ES-I3 (cell line): ENCODE results near the gene CREBBP.

Experiments
- H3K36me3 ChIP-seq: 2 replicates; pipeline ENCODE4 v1.6.1; 2013; ENCODE audit warnings: mild to moderate bottlenecking, low read length, control low read depth, moderate library complexity; ENCODE audit not compliant: insufficient read depth
- H3K4me1 ChIP-seq: 2 replicates; pipeline ENCODE4 v1.6.1; 2013; ENCODE audit warnings: mild to moderate bottlenecking, control low read depth, low read length; ENCODE audit not compliant: insufficient read depth
- H3K9ac ChIP-seq: 2 replicates; pipeline ENCODE4 v1.6.1; 2013; ENCODE audit warnings: low read depth, mild to moderate bottlenecking, low read length, moderate library complexity
- H3K9me3 ChIP-seq: 2 replicates; pipeline ENCODE4 v1.6.1; 2013; ENCODE audit warnings: mild to moderate bottlenecking, low read length, moderate library complexity; ENCODE audit not compliant: control insufficient read depth, insufficient read depth

CREBBP gene

GRCh38 chr16:3754081-3754703 is 126.3 kb downstream of the CREBBP start:
- peaks cover 13% of the 10 kb centered on the region for H3K36me3 ChIP-seq
- H3K9ac ChIP-seq, result no peak overlapping the region
- H3K9me3 ChIP-seq, result no peaks in the 10 kb centered on the region
- no peaks in the 10 kb centered on the region for H3K4me1 ChIP-seq

GRCh38 chr16:3752984-3753383 is 127.5 kb downstream of the CREBBP start:
- H3K9me3 ChIP-seq, result no peaks in the 10 kb centered on the region
- no peaks in the 10 kb centered on the region for H3K4me1 ChIP-seq
- peaks cover 13% of the 10 kb centered on the region for H3K36me3 ChIP-seq

GRCh38 chr16:3751878-3752277 is 128.6 kb downstream of the CREBBP start:
- H3K4me1 ChIP-seq, result no peaks in the 10 kb centered on the region
- H3K9ac ChIP-seq, result no peak overlapping the region
- H3K36me3 ChIP-seq, result peaks cover 5% of the 10 kb centered on the region
- no peaks in the 10 kb centered on the region for H3K9me3 ChIP-seq

More at GRCh38 chr16:3752984-3753383, 127.5 kb downstream of the CREBBP start:
- no peak overlapping the region for H3K9ac ChIP-seq

GRCh38 chr16:3748307-3748706 is 132.2 kb downstream of the CREBBP start:
- no peaks in the 10 kb centered on the region for H3K4me1 ChIP-seq
- no peak overlapping the region for H3K9ac ChIP-seq
- no peaks in the 10 kb centered on the region for H3K9me3 ChIP-seq
- peaks cover 5% of the 10 kb centered on the region; the same call in 1 of the 2 replicates for H3K36me3 ChIP-seq

GRCh38 chr16:3745751-3746355 is 134.7 kb downstream of the CREBBP start:
- H3K9me3 ChIP-seq, result no peaks in the 10 kb centered on the region
- no peak overlapping the region for H3K9ac ChIP-seq
- no peaks in the 10 kb centered on the region for H3K4me1 ChIP-seq
- peaks cover 11% of the 10 kb centered on the region; the same call in 1 of the 2 replicates for H3K36me3 ChIP-seq

- no peaks in the 10 kb centered on the region for H3K9me3 ChIP-seq
- H3K4me1 ChIP-seq, result no peaks in the 10 kb centered on the region
- H3K9ac ChIP-seq, result no peak overlapping the region
- H3K36me3 ChIP-seq, result peaks cover 11% of the 10 kb centered on the region; the same call in 1 of the 2 replicates
These were observed 136.5 kb downstream of the CREBBP start for GRCh38 chr16:3744018-3744417.

GRCh38 chr16:3740934-3741333 is 139.6 kb downstream of the CREBBP start:
- H3K36me3 ChIP-seq, result peaks cover 20% of the 10 kb centered on the region
- no peaks in the 10 kb centered on the region for H3K4me1 ChIP-seq
- no peak overlapping the region for H3K9ac ChIP-seq
- no peaks in the 10 kb centered on the region for H3K9me3 ChIP-seq

GRCh38 chr16:3740186-3740585 is 140.3 kb downstream of the CREBBP start:
- no peaks in the 10 kb centered on the region for H3K4me1 ChIP-seq
- H3K36me3 ChIP-seq, result peaks cover 19% of the 10 kb centered on the region

GRCh38 chr16:3739636-3740035 is 140.9 kb downstream of the CREBBP start:
- Histone ChIP-seq H3K9me3 (no peaks in the 10 kb centered on the region), H3K36me3 (peaks cover 21% of the 10 kb centered on the region), H3K4me1 (no peaks in the 10 kb centered on the region), H3K9ac (no peak overlapping the region)

More at GRCh38 chr16:3740186-3740585, 140.3 kb downstream of the CREBBP start:
- Histone ChIP-seq H3K9me3 (no peaks in the 10 kb centered on the region), H3K9ac (no peak overlapping the region)

- Histone ChIP-seq H3K9me3 (no peaks in the 10 kb centered on the region), H3K4me1 (no peaks in the 10 kb centered on the region), H3K9ac (no peak overlapping the region), H3K36me3 (peaks cover 21% of the 10 kb centered on the region)
These were observed 142.0 kb downstream of the CREBBP start for GRCh38 chr16:3738541-3738940.

GRCh38 chr16:3738128-3738527 is 142.4 kb downstream of the CREBBP start:
- H3K4me1 ChIP-seq, result no peaks in the 10 kb centered on the region
- peaks cover 17% of the 10 kb centered on the region for H3K36me3 ChIP-seq
- no peak overlapping the region for H3K9ac ChIP-seq
- no peaks in the 10 kb centered on the region for H3K9me3 ChIP-seq

- H3K9me3 ChIP-seq, result no peaks in the 10 kb centered on the region
- no peaks in the 10 kb centered on the region for H3K4me1 ChIP-seq
- peaks cover 13% of the 10 kb centered on the region for H3K36me3 ChIP-seq
- no peak overlapping the region for H3K9ac ChIP-seq
These were observed 143.3 kb downstream of the CREBBP start for GRCh38 chr16:3737181-3737580.

GRCh38 chr16:3736116-3736515 is 144.4 kb downstream of the CREBBP start:
- Histone ChIP-seq H3K9ac (no peak overlapping the region), H3K36me3 (peaks cover 13% of the 10 kb centered on the region), H3K9me3 (no peaks in the 10 kb centered on the region), H3K4me1 (no peaks in the 10 kb centered on the region)

- H3K36me3 ChIP-seq, result peaks cover 13% of the 10 kb centered on the region
- no peak overlapping the region for H3K9ac ChIP-seq
- H3K4me1 ChIP-seq, result no peaks in the 10 kb centered on the region
- no peaks in the 10 kb centered on the region for H3K9me3 ChIP-seq
These were observed 145.0 kb downstream of the CREBBP start for GRCh38 chr16:3735541-3735940.

GRCh38 chr16:3734758-3735221 is 145.7 kb downstream of the CREBBP start:
- H3K4me1 ChIP-seq, result no peaks in the 10 kb centered on the region
- H3K36me3 ChIP-seq, result peaks cover 13% of the 10 kb centered on the region
- no peaks in the 10 kb centered on the region for H3K9me3 ChIP-seq
- no peak overlapping the region for H3K9ac ChIP-seq
